ENCODE data around the gene HCAR3. TPM values are rescaled to one million over a fixed set of nuclear protein-coding genes. Genes with fewer than 3 reads are reported as not detected.
A peak's percentile ranks its signal among the peaks of the same experiment; 100 is the strongest.

The HCAR3 gene
- total and polyA plus RNA-seq, 2 of the 8 experiments (the other 6 are each of a cell fraction or from before 2014, with no cell fraction given) = not detected

DNA sequence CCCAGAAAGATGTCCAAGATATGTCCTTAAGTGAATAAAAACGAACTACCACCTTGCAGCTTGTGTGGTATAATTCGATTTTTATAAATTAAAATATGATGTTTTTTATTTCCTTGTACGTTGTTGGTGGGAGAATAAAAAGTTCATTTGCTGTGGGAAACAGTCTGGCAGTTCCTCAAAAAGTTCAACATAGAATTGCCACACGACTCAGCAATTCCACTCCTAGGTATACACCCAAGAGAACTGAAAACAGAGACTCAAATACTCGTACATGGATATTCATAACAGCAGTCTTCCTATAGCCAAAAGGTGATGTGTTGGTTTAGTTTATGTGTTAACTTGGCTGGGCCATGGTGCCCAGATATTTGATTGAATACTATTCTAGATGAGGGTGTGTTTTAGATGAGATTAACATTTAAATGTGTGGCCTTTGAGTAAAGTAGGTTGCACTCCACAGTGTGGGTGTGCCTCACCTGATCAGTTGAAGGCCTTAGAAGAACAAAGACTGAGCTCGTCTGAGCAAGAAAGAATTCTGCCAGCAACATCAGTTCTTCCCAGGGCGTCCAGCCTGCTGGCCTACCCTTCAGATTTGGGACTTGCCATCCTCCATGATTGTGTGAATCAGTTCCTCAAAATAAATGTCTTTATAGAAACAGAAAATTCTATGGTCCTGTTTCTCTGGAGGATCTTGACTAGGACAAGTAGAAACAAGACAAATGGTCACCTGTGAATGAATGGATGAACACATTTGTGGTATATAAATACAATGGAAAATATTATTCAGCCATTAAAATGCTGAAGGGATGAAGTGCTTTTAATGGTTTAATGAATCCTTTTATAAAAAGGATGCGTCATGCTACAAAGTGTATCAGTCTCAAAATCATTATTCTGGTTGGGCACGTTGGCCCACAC is 30.9 kb upstream of the HCAR3 start:
- H3K27ac ChIP-seq (ENCODE audit: low read depth, low read length) = no peak overlapping the region
- H3K79me2 ChIP-seq (ENCODE audit: control insufficient read depth in 1 of 2, insufficient read depth in 2 of 2, low read length in 2 of 2) = no peaks in the 10 kb centered on the region
- no peak overlapping the region for H3K4me3 ChIP-seq (ENCODE audit: extremely low read depth in 1 of 4, insufficient read depth in 2 of 4, low read depth in 3 of 4, low read length in 4 of 4)
- H2AK5ac ChIP-seq (ENCODE audit: low read depth, low read length) = no peak overlapping the region
- 0 out of 2 replicates have a peak overlapping the region, but pooled peaks have one; percentile 64 for H2BK20ac ChIP-seq (ENCODE audit: low read length)
- H3K79me1 ChIP-seq (ENCODE audit: low read depth, low read length) = no peaks in the 10 kb centered on the region
- H4K5ac ChIP-seq (ENCODE audit: insufficient read length, low read depth, low read length) = no peak overlapping the region
- H3K18ac ChIP-seq (ENCODE audit: extremely low read depth, low read length) = no peak overlapping the region
- H4K20me1 ChIP-seq (replicated peaks in 1 of 2; ENCODE audit: control insufficient read depth in 1 of 2, insufficient read depth in 2 of 2, low read length in 2 of 2) = no peaks in the 10 kb centered on the region
- CTCF ChIA-PET (ENCODE audit: partially characterized antibody) = interaction anchor here (2.2 kb wide), 1 partner anchor 109 kb away, joined by 8 read pairs; no protein-coding TSS in a partner anchor
- no peak overlapping the region for H2BK120ac ChIP-seq (replicated peaks; ENCODE audit: low read depth, low read length)
- WGBS, 2 experiments (ENCODE audit: extremely low coverage in 1 of 2, insufficient coverage in 1 of 2, insufficient read length in 1 of 2, insufficient replicate concordance in 2 of 2, low coverage in 1 of 2, low lambda C conversion rate in 2 of 2, missing lambda C conversion rate in 1 of 2) = 82% methylated on average over 9 of the region's 9 CpGs; no CpG with 5 or more reads in 1 of the 2 experiments
- H3K4me1 ChIP-seq (replicated peaks in 1 of 4; ENCODE audit: control insufficient read depth in 3 of 4, insufficient read depth in 4 of 4, low read length in 3 of 4) = peaks cover 0 to 5% (median 2%) of the 10 kb centered on the region in 4 experiments; a peak in 2 of 7 replicates
- no peak overlapping the region for H4K8ac ChIP-seq (ENCODE audit: extremely low read depth, insufficient read depth, low read length)
- no peak overlapping the region for H3K4ac ChIP-seq (replicated peaks; ENCODE audit: insufficient read length, low read depth, low read length)
- H3K23me2 ChIP-seq (ENCODE audit: low read depth, low read length) = no peaks in the 10 kb centered on the region
- no peaks in the 10 kb centered on the region for H3K27me3 ChIP-seq (replicated peaks in 1 of 4; ENCODE audit: control insufficient read depth in 3 of 4, extremely low read depth in 1 of 4, insufficient read depth in 3 of 4, low read length in 3 of 4)
- DNase-seq (ENCODE audit: low read depth in 1 of 2, low spot score in 2 of 2) (no peak), FAIRE-seq (no peak)
- no peak overlapping the region for H3K14ac ChIP-seq (ENCODE audit: insufficient read length)
- no peak overlapping the region for H4K91ac ChIP-seq (replicated peaks; ENCODE audit: insufficient read length, low read length)
- 0 out of 2 replicates have a peak overlapping the region, but pooled peaks have one; percentile 28 for H2AFZ ChIP-seq (ENCODE audit: low read length)
- no peak overlapping the region for H3K4me2 ChIP-seq (ENCODE audit: insufficient read depth in 1 of 2, low read depth in 2 of 2, low read length in 2 of 2)
- H3K9me3 ChIP-seq (ENCODE audit: insufficient read depth in 2 of 2, low read depth in 1 of 2, low read length in 1 of 2) = no peaks in the 10 kb centered on the region
- H3K36me3 ChIP-seq (ENCODE audit: control insufficient read depth in 2 of 4, insufficient read depth in 4 of 4, low read length in 3 of 4) = no peaks in the 10 kb centered on the region
- POLR2A ChIA-PET (ENCODE audit: partially characterized antibody) = no interaction called here
- no peak overlapping the region for H3K9ac ChIP-seq (replicated peaks in 1 of 4; ENCODE audit: extremely low read depth in 1 of 4, low read depth in 3 of 4, low read length in 3 of 4)
- no peak overlapping the region for H2BK5ac ChIP-seq (ENCODE audit: low read depth, low read length)
- no peak overlapping the region for H3K23ac ChIP-seq (ENCODE audit: insufficient read length)
- no peak overlapping the region for H3K56ac ChIP-seq (replicated peaks; ENCODE audit: insufficient read length, low read depth, low read length)
- H2BK12ac ChIP-seq (ENCODE audit: low read depth, low read length) = no peak overlapping the region
- H2BK15ac ChIP-seq (ENCODE audit: low read length) = no peak overlapping the region
- TF ChIP-seq, protein P1, sequence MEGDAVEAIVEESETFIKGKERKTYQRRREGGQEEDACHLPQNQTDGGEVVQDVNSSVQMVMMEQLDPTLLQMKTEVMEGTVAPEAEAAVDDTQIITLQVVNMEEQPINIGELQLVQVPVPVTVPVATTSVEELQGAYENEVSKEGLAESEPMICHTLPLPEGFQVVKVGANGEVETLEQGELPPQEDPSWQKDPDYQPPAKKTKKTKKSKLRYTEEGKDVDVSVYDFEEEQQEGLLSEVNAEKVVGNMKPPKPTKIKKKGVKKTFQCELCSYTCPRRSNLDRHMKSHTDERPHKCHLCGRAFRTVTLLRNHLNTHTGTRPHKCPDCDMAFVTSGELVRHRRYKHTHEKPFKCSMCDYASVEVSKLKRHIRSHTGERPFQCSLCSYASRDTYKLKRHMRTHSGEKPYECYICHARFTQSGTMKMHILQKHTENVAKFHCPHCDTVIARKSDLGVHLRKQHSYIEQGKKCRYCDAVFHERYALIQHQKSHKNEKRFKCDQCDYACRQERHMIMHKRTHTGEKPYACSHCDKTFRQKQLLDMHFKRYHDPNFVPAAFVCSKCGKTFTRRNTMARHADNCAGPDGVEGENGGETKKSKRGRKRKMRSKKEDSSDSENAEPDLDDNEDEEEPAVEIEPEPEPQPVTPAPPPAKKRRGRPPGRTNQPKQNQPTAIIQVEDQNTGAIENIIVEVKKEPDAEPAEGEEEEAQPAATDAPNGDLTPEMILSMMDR (IDR thresholded peaks at IDR 0.05; ENCODE audit: control extremely low read depth in 1 of 3, insufficient read depth in 1 of 3, low read depth in 1 of 3, low read length in 3 of 3) = no peak
- TF ChIP-seq BCL11A (IDR thresholded peaks at IDR 0.05; ENCODE audit: low read depth in 2 of 2, low read length in 2 of 2) = no peak
- no peak for TF ChIP-seq NANOG (IDR thresholded peaks at IDR 0.05; ENCODE audit: insufficient read depth, low read depth, low read length, poor library complexity, severe bottlenecking)
- no peak for TF ChIP-seq GABPA (IDR thresholded peaks at IDR 0.05; ENCODE audit: borderline replicate concordance, insufficient read depth, low read length)
- no peak for TF ChIP-seq SIX5 (IDR thresholded peaks at IDR 0.05; ENCODE audit: low read depth, low read length)
- TF ChIP-seq, protein P2, sequence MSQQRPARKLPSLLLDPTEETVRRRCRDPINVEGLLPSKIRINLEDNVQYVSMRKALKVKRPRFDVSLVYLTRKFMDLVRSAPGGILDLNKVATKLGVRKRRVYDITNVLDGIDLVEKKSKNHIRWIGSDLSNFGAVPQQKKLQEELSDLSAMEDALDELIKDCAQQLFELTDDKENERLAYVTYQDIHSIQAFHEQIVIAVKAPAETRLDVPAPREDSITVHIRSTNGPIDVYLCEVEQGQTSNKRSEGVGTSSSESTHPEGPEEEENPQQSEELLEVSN (IDR thresholded peaks at IDR 0.05) = no peak
- no peak for TF ChIP-seq CTBP2 (IDR thresholded peaks at IDR 0.05; ENCODE audit: borderline replicate concordance, insufficient read depth, insufficient read length, low read length)
- no peak for TF ChIP-seq SP4 (IDR thresholded peaks at IDR 0.05; ENCODE audit: low read length)

Measured in H1 (cell line).